GM21717 (cell line): ENCODE data around the gene PHF3.

Source experiments
- ATAC-seq: cut with Tn5 transposase; IDR thresholded peaks from one replicate; pipeline ENCODE4 v1.9.1; 2021; ENCODE audit warnings: mild to moderate bottlenecking, moderate library complexity; ENCODE audit not compliant: unreplicated experiment

The PHF3 gene

DNA sequence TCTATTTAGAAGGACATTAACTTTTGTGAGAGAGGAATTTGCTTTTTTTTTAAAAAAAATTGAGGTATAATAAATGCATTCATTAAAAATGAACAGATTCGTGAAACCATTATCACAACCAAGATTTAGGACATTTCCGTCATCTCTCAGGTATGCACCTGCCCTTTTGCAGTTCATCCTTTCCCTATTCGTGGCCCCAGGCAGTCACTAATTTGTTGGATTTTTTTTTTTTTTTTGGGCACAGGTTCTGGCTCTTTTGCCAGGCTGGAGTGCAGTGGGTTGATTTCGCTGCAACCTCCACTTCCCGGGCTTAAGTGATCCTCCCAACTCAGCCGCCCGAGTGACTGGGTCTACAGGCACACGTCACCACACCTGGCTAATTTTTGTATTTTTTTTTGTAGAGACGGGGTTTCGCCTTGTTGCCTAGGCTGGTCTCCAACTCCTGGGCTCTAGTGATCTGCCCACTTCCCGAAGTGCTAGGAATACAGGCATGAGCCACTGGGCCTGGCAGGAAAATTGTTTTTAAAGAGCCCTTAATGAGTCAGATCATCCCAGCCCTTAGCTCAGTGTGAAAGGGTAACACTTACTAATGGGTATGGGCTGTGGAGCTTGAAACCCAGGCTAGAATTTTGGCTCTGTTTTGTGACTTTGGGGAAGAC, 9.2 kb downstream of the PHF3 start:
- no peak for ATAC-seq

DNA sequence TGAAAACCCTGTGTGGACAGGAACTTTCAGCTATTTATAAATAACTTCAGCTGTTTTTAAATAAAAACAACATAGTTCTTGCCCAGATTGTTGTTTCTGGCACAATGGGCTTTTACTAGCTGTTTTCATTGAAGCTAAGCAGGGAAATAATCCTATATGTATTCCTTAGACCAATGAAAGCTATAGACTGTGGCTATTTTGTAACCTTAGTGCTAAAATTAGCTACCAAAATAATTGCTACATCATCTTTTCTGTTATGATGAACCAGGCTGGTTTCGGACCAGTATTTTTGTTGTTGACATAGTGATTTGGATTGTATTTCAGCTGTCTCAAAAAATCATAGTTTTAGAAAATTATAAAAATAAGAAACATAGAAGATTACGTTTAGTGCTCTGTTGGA, 13.7 kb downstream of the PHF3 start:
- ATAC-seq: no peak

DNA sequence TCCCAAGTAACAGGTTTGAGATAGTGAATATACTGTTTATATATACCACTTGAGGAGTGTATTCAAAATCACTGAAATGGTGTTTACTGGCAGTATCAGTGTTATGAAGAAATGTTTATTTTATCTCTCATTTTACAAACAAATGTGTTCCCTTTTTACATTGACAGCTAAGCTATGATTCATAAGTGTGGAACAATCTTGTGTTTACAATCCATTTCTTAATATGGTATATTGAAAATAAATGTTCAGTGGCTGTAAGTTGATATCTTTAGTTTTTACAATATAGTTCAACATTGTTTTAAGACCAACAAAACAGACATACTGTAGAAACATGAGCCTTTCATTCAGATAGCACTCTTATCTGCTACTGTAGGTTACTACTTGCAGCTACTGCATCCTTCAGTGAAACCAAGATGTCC, 14.3 kb downstream of the PHF3 start:
- ATAC-seq: no peak

DNA sequence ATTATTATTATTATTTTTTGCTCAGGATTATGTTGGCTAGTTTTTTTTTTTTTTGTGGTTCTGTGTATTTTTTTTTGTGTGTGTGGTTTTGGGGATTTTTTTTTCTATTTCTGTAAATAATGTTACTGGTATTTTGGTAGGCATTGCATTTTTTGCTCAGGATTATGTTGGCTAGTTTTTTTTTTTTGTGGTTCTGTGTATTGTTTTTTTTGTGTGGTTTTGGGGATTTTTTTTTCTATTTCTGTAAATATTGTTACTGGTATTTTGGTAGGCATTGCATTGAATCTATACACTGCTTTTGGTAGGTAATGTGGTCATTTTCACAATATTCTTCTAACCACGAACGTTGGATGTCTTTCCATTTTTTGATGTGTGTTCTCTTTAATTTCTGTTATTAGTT, 17.4 kb downstream of the PHF3 start:
- no peak for ATAC-seq

DNA sequence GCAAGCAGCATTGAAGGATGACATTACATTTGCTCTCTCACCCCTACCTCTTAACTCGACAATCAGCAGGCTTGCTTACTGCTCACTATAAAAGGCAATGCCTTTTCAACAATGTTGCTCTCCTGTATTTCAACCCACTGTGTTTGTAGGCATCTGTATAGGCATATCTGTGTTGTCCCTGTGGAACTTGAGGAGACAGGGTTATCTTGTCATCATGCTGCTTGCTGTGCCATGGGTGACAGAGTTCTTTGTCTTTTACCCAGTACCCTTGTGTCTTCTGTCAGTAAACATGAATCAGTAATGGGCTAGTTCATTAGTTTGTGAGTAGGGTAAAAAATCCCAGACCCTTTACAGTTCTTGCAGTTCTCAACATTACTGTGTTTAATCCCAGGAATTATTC, 25.2 kb downstream of the PHF3 start:
- no peak for ATAC-seq

DNA sequence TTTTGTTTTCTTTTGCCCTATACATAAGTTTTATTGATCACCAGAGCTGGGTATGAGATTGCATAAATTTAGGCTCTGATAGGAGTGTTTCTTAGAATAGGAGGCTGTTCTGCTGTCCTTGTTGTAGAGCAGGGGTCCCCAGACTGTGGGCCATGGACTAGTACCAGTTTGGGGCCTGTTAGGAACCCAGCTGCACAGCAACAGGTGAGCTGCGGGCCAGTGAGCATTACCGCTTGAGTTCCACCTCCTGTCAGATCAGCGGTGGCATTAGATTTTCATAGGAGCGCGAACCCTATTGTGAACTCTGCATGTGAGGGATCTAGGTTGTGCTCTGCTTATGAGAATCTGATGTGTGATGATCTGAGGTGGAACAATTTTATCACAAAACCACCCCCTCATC, 26.2 kb downstream of the PHF3 start:
- ATAC-seq: no peak

DNA sequence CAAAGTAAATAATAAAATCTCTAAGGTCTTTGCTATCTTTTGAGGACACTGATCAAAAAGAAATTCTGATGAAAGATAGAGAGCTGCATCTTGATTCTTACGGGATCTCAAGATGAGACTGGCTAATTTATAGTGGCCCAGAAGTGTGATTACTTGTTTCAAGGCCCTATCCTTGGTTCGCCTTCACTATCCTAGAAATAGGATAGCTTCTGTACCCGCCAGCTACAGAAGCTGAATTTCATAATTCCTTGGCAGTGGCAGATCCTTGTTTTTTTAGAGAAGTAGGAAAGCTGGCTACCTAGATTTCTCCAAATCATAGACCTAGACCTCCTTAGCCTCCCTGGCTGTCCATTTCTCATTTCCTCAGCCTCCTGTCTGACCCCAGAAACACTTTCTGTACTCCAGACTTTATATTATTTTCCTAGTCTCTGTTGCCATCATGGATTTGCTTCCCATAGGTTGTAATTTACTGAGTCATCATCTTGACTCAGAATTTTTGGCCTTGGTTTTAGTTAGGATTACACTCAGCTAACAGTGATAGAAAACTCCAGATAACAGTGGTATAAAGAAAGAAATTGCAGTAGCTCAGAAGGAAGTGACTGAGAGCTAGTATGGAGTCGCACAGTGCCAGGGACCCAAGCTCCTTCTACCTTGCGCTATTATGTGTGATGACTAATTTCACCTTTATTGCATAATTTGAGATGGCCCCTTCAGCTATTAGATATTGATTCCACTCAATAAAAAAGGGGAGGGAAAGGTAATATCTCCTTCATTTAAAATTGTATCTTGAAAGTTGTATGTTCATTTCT, 27.7 kb downstream of the PHF3 start:
- ATAC-seq: no peak

DNA sequence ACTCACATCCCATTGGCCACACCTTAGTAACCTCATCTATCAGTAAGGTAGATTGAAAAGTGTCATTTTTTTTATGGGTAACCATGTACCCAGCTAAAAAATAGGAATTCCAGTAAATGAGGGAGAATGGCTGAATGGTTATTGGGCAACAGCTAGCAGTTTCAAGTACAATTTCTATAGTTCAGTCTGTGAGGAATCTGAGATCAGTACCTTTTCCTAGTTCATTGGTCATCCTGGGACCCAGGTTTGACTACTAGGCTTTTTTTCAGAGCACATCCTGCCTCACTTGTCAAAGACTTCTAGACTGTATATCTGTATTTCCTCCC, 28.3 kb downstream of the PHF3 start:
- ATAC-seq: no peak

DNA sequence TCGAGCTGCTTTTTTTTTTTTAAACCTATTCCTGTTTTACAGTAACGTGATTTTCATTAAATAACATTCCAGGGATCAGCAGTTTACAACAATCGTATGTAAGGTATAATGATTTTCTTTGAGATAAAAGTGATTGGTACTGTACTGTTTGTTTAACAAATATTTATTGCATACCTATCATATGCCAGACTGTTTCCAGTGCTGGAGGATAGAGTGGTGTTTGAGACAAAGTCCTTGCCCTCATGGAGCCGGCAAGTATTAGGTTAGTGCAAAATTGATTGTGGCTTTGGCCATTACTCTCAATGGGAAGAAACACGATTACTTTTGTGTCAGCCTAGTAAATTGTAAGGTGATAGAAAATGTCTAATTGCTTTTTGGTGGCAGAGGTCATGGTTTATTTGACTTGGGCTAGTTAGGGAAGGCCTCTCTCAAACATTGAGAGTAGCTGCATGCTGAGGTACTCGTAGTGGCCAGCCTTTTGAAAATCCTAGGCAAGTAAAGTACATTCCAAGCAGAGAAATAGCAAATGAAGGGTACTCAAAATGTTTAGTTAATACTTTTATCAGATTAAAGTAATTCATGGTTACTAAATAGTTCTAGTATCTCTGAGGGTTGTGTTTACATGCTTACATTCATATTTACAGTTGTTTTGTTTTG, 35.6 kb downstream of the PHF3 start:
- ATAC-seq: no peak

DNA sequence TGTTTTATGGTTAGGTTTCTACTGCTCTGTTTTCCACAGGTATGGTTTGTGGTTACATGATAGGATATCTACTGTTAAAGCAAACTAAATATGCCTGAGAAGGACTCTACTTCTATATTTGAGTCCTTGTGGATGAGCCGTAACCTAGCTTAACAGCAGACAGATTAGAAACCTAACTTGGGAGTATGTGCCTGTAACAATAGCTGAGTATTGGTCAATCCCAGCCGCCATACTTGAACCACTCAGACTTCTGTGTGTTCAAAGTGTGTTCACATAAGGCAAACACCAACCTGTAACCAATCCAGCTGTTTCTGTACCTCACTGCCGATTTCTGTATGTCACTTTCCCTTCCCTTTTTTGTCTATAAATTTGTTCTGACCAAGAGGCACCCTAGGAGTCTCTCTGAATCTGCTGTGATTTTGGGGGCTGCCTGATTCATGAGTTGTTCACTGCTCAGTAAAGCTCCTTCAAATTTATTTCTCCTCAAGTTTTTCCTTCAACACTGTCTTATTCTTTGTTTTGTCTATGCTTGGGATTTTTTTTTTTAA, 37.1 kb downstream of the PHF3 start:
- peak; percentile 52 for ATAC-seq

DNA sequence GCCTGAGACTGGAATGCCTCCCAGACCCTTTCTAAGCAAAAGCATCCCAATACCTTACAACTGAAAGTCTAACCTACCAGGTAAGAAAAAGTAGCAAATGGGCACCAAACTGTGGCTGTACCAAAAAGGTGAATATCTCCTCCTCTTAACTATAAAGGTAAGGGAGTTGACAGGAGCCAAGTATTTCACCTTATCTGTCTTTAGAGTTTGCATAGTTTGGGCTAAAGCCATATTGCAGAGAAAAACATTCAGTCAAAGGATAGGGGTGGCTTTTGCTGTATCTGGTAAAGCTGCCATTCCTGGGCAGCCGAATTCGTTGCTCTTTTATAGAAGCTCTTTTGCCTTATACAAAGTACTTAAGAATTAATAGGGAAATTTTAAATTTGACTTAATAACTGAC, 38.1 kb downstream of the PHF3 start:
- ATAC-seq: no peak

DNA sequence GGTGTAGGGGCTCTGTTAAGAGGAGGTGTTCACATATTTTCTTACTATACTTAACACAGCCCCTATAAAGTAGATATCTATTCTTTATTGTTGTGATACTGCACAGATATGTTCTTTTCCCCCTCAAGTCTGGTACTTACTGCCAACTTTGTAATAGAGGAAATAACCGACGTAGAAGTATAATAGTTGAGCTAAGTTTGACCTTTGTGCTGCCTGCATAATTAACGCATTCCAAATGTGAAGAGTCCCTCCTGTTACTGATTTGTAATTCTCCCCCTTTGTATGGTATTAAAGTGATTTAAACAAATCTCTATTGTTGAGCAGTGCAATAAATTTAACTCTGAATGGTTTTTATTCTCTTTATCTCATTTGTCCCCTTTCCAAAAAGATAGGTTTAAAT, 39.0 kb downstream of the PHF3 start:
- no peak for ATAC-seq

DNA sequence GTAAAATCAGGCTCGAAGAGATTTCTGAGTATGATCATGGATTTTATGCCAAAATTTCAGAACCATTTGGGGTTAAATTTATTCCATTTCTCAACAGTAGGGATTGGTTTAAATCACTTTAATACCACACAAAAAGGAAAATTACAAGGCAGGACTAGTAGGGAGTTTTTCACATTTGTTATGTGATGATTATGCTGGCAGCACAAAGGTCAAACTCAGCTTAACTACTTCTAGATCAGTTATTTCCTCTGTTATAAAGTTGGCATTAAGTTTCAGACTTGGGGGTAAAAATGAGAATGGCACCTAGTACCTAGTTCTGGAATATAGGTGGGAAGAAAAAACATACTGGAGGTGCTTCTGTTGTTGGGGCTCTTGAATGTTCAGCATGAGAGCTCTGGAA, 39.5 kb downstream of the PHF3 start:
- ATAC-seq: no peak

DNA sequence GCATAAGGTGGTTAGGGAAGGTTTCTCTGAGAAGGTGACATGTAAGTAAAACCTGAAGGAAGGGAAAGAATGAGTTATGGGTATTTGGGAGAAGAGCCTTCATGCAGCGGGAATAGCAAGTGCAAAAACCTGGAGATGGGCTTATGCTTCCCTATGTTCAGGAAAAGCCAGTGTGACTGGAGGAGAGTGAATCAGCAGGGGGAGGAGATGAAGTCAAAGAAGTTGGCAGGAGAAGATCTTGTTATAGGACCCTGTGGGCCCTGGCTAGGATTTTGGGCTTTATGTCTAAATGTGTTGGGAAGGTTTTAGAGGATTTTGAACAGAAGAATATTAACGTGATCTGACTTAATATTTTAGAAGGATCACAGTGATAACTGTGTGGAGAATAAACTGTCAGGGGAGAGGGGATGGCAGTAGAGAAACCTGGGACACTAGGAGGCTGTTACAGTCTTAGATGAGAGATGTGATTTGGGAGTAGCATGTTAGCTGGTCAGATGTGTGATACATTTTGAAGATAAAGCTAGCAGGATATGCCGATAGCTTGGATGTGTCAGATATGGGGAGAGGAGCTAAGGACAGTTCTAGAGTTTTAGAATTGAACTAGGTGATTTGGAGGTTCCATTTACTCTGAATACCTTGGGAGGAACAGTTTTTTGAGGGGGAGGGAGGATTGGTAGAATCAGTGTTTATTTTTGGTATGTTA, 41.0 kb downstream of the PHF3 start:
- no peak for ATAC-seq

DNA sequence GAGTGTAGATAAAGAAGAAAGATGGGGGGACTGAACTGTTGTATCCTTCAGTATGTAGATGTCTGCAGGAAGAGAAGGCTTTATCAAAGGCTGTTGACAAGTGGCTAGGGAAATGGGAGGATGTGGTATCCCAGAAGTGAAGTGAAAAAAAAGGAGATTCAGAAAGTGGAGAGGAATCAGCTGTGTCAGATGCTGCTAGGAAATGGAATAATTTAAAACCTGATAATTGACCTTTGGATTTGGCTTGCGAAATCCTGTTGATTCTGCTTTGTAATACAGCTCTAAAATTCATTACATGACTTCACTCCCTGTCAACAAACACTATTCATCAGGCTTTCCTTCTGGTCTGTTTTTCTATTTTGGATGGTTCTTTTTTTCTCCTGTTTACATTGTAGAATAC, 41.7 kb downstream of the PHF3 start:
- no peak for ATAC-seq

DNA sequence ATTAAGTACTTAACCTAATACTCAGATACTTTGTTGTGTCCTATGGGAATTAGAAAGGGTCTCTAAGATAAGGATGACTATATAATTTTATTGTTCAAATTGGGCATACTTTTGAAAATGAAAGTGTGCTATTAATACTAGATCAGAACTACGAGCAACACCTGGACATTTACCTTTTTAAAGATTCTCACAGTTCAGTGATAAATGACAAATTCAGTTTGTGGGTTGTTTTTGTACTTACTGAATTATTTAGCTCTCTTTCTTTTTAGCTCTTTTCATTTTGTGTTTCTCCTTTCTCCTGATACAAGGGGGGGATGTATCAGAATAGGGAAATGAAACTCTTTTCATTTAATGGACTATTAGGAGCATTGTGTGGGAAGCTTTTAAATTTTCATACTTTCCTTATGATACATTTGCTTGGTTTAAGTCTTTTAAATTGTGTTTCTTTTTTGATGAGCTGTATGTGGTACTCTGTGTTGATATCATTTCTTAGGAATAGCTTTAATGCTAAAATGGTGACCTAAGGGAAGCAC, 47.5 kb downstream of the PHF3 start:
- ATAC-seq: no peak

DNA sequence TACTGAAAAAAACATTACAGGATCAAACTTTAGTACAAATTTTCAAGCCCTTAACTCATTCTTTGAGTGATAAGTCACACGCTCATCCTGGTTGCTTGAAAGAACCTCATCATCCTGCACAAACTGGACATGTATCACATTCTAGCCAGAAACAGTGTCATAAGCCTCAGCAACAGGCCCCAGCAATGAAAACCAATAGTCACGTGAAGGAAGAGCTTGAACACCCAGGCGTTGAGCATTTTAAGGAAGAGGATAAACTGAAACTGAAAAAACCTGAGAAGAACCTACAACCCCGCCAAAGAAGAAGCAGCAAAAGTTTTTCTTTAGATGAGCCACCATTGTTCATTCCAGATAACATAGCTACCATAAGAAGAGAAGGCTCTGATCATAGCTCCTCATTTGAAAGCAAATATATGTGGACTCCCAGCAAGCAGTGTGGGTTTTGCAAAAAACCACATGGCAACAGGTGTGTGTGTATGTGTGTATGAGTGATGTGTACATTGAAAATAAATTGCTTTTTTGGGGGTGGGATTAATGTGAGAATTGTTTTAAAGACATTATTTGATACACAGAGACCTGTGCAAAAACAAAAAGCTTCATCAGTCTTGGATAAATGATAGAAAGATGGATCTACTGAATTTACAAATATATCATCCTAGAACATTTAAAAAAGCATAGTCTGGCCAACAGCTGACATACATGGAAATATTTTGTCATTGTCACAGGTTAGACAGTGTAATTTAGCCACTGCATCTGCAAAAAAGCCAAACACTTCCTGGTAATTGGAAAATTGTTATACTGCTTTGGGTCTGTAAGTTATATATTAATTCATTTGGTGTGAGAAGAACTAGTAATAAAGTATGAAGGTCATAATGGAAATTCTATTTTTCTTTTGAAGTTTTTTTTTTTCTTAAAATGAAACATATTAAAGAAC, 50.1 kb downstream of the PHF3 start:
- peak; percentile 89 for ATAC-seq

DNA sequence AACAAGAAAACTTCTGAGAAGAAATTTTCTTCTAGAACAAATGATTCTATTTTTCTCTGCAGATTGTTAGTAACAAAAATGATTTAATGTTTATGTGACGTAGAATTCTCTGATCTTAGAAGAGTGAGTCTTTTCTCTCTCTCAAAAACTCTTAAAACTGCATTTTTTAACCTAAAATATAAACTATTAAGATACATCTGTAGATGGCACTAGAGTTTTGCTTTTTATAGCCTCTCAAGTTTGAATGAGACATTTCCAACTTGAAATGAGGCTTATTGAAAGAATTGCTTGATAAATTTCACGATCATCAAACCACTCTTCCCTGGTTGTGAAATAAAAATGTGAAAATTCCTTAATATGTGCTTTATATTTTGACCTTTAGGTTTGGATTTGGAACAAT, 53.8 kb downstream of the PHF3 start:
- no peak for ATAC-seq

DNA sequence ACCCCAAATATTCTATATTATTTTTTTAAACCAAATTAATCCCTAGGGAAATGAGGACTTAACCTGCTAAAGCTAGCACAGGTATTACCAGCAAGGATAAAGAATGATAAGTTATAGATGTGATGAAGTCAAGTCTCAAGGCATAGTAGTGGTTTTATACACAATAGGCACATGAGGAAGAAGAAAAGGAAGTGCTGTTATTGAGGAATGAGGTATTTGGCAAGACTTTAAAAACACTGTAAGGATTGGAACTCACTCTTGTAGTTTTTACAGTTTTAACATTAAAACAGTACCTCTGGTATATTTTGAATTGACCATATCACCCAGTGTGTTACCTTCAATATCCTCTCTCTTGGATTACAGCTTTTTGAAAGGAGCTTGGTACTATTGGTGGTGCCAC, 54.6 kb downstream of the PHF3 start:
- ATAC-seq: no peak

DNA sequence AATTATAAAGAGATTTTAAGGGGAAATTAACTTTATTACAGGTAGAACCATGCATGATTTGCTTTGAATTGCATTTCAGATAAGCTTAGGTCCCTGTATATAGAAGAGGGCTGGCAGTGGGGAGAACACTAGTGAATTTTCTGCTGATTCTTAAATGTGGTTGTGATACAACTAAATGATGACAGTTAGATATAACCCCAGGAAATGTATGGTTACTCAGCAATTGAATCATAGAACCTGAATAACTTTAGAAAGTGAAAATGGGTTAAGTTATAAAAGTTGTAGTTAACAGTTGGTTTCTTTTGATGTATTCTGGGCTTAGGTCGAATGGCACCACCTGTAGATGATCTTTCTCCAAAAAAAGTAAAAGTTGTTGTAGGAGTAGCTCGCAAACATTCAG, 70.1 kb downstream of the PHF3 start:
- no peak for ATAC-seq
